GM12878 (cell line): Measurements from ENCODE around the gene ESR1. TPM values are rescaled to one million over a fixed set of nuclear protein-coding genes. Genes with fewer than 3 reads are reported as not detected.

ENCODE experiments used
- ATAC-seq: fragments of 200-7000 bp; cut with Tn5 transposase; 3 replicates; pipeline ENCODE4 v1.9.1; 2020; ENCODE audit warnings: mild to moderate bottlenecking, moderate library complexity
- BruUV-seq: library from RNA; stranded (reverse); fragments of 400-500 nt; replicated peaks from 2 replicates; lab custom pipeline; 2021; lab: Mats Ljungman, UMichigan
- CTCF ChIA-PET: fragments of 300-600 bp; sonication (Branson Sonifier 250); formaldehyde crosslinking; extraction: SDS; loops from one replicate; lab custom pipeline; 2021; ENCODE audit warnings: inconsistent platforms; lab: Yijun Ruan, JAX
- POLR2A ChIA-PET: fragments of 350-600 bp; formaldehyde crosslinking; extraction: SDS; loops from one replicate; lab custom pipeline; 2021; ENCODE audit warnings: inconsistent platforms; lab: Charles Lee
- RAD21 ChIA-PET: fragments of 300-600 bp; sonication (Branson Sonifier 250); formaldehyde crosslinking; loops from one replicate; lab custom pipeline; 2023; ENCODE audit warnings: antibody characterized with exemption; ENCODE audit not compliant: unreplicated experiment; lab: Charles Lee
- SMC1A ChIA-PET: fragments of 300-600 bp; sonication (Branson Sonifier 250); formaldehyde crosslinking; loops from one replicate; lab custom pipeline; 2023; ENCODE audit not compliant: unreplicated experiment, uncharacterized antibody; lab: Charles Lee
- DNase-seq: peaks from one replicate; pipeline ENCODE4 v3.0.0-alpha.2; 2011; ENCODE audit warnings: low read depth, low spot score
- FAIRE-seq: peaks from 3 replicates; lab custom pipeline; 2011; peaks lifted over from hg19 to GRCh38; lab: Jason Lieb, UNC
- H2AFZ ChIP-seq: 2 replicates; pipeline ENCODE4 v1.6.0; 2011; ENCODE audit warnings: low read depth, low read length, control low read depth; ENCODE audit not compliant: control insufficient read depth
- H3K27ac ChIP-seq: 2 replicates; pipeline ENCODE4 v1.5.1; 2011; ENCODE audit warnings: control low read depth; ENCODE audit not compliant: control insufficient read depth, insufficient read depth
- H3K27me3 ChIP-seq, 2 experiments: replicated peaks in 1 of 2; 2 replicates each; pipeline versions ENCODE4 v1.6.0 to v1.6.1; 2011; ENCODE audit warnings: low read length in 1 of 2; ENCODE audit not compliant: control insufficient read depth in 2 of 2, insufficient read depth in 2 of 2
- H3K36me3 ChIP-seq, 2 experiments: 2 replicates each; pipeline ENCODE4 v1.5.1; 2011; ENCODE audit warnings: low read length in 1 of 2; ENCODE audit not compliant: control insufficient read depth in 2 of 2, insufficient read depth in 2 of 2
- H3K4me1 ChIP-seq: 2 replicates; pipeline ENCODE4 v1.6.1; 2011; ENCODE audit warnings: mild to moderate bottlenecking, low read length, moderate library complexity, mixed read lengths; ENCODE audit not compliant: control insufficient read depth, insufficient read depth
- H3K4me2 ChIP-seq: 2 replicates; pipeline ENCODE4 v1.6.0; 2011; ENCODE audit warnings: control low read depth; ENCODE audit not compliant: control insufficient read depth, insufficient read depth
- H3K4me3 ChIP-seq: fragments of 200-600 bp; sonication (generic); 2 replicates; pipeline ENCODE4 v1.5.1; 2016
- H3K79me2 ChIP-seq: 2 replicates; pipeline ENCODE4 v1.6.0; 2011; ENCODE audit warnings: low read length; ENCODE audit not compliant: control insufficient read depth, insufficient read depth
- H3K9ac ChIP-seq: 2 replicates; pipeline ENCODE4 v1.8.0; 2011; ENCODE audit warnings: low read length, control low read depth, mixed read lengths; ENCODE audit not compliant: control insufficient read depth, insufficient read depth
- H3K9me3 ChIP-seq: replicated peaks from 3 replicates; pipeline ENCODE4 v1.5.1; 2011; ENCODE audit warnings: mild to moderate bottlenecking, low read length; ENCODE audit not compliant: control insufficient read depth, insufficient read depth
- H4K20me1 ChIP-seq: 2 replicates; pipeline ENCODE4 v1.6.0; 2011; ENCODE audit not compliant: control insufficient read depth, insufficient read depth
- ATF3 ChIP-seq: IDR thresholded peaks from 2 replicates; pipeline ENCODE4 v1.6.1; 2011; ENCODE audit warnings: low read depth, mild to moderate bottlenecking, low read length, moderate library complexity, borderline replicate concordance; ENCODE audit errors: extremely low read depth
- EZH2 ChIP-seq: IDR thresholded peaks from 2 replicates; pipeline ENCODE4 v1.6.1; 2012; ENCODE audit warnings: low read depth, mild to moderate bottlenecking, control low read depth, inconsistent platforms, low read length, borderline replicate concordance; ENCODE audit not compliant: control insufficient read depth
- HDGF ChIP-seq: fragments of 450-650 bp; IDR thresholded peaks from 2 replicates; pipeline ENCODE4 v1.6.1; 2016; ENCODE audit warnings: antibody characterized with exemption
- NBN ChIP-seq: fragments of 450-650 bp; IDR thresholded peaks from 2 replicates; pipeline ENCODE4 v1.6.1; 2016
- NFXL1 ChIP-seq: fragments of 450-650 bp; IDR thresholded peaks from 2 replicates; pipeline ENCODE4 v1.6.1; 2017; ENCODE audit warnings: antibody characterized with exemption, mild to moderate bottlenecking, borderline replicate concordance
- WGBS: methylation state at CpG from one replicate; pipeline ENCODE4 v1.1.6; 2016; ENCODE audit warnings: low lambda C conversion rate; ENCODE audit not compliant: insufficient replicate concordance, insufficient coverage; ENCODE audit errors: missing lambda C conversion rate; 5-methylcytosine and 5-hydroxymethylcytosine counted together
- in situ Hi-C: fragments of 300-500 bp; cut with MboI; formaldehyde crosslinking; loops from 9 replicates; pipeline ENCODE4 v1.14.3; 2018; ENCODE audit warnings: mixed read lengths
- intact Hi-C: fragments of 100-400 bp; cut with micrococcal nuclease; formaldehyde crosslinking; loops from one replicate; pipeline ENCODE4 v1.14.2; 2022; ENCODE audit not compliant: unreplicated experiment
- polyA plus RNA-seq, 11 experiments: library from polyadenylated mRNA; depleted of rRNA in 4 of 11; unstranded in 6 of 11; stranded (reverse) in 5 of 11; fragments of >200 nt; fragmentation: Nextera tagmentation in 4 of 11; fragmentation: Illumina TruSeq in 1 of 11; extraction: Ambion mirVana in 4 of 11; extraction: Trizol in 1 of 11; gene quantifications; 1 replicate in 1 of 11; 2 replicates in 10 of 11; pipeline versions ENCODE4 v1.2.1 to v1.2.3, GENCODE V29; 2011 to 2016; ENCODE audit warnings: inconsistent platforms in 2 of 11, missing spikeins in 2 of 11, low read depth in 1 of 11
- total RNA-seq, 4 experiments: library from RNA; depleted of rRNA in 3 of 4; stranded (reverse); fragments of >200 nt in 3 of 4; fragmentation: Illumina TruSeq in 1 of 4; extraction: Trizol in 1 of 4; gene quantifications; 2 replicates each; pipeline versions ENCODE4 v1.2.1 to v1.2.3, GENCODE V29; 2013 to 2021
- TF ChIP-seq, protein P1 (sequence below): IDR thresholded peaks from 2 replicates; pipeline ENCODE4 v1.6.1; 2012; ENCODE audit warnings: improper control_type of control experiment, low read depth, low read length; ENCODE audit not compliant: insufficient replicate concordance

Gene ESR1
- total and polyA plus RNA-seq, 10 of the 15 experiments (the other 5 are each of a cell fraction or from before 2014, with no cell fraction given) = 0.03 to 0.51 (median 0.21) TPM; not detected in 4

DNA sequence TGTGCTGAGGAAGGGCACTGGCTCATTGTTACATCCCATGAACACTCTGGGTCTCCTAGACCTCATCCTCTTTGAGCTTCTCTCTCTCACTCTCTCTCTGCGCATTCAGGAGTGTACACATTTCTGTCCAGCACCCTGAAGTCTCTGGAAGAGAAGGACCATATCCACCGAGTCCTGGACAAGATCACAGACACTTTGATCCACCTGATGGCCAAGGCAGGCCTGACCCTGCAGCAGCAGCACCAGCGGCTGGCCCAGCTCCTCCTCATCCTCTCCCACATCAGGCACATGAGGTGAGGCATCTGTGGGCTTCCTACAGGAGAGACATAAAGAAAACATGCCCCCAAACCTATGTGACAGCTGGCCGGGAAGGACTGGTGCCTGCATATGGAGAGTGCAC is 286.8 kb downstream of the ESR1 start:
- RAD21 ChIA-PET = no interaction called here
- WGBS = 21% methylated on average over 4 of the region's 4 CpGs

More for the DNA sequence above, 286.8 kb downstream of the ESR1 start:
- BruUV-seq = no TSS peak
- no peaks in the 10 kb centered on the region; a peak in 2 of 4 replicates for H3K27me3 ChIP-seq
- ChIA-PET POLR2A (no interaction called here), SMC1A (no interaction called here), CTCF (no interaction called here)
- H3K4me1 ChIP-seq = no peaks in the 10 kb centered on the region
- no peaks in the 10 kb centered on the region for H3K79me2 ChIP-seq
- H4K20me1 ChIP-seq = no peaks in the 10 kb centered on the region
- intact Hi-C loops (no loop called here), in situ Hi-C loops (no loop called here)
- FAIRE-seq (no peak), DNase-seq (no peak), ATAC-seq (no peak)
- no peak overlapping the region for H2AFZ ChIP-seq
- no peak overlapping the region for H3K4me3 ChIP-seq
- H3K9me3 ChIP-seq = no peaks in the 10 kb centered on the region
- H3K36me3 ChIP-seq = no peaks in the 10 kb centered on the region
- H3K4me2 ChIP-seq = no peak overlapping the region
- no peak overlapping the region for H3K9ac ChIP-seq
- H3K27ac ChIP-seq = no peak overlapping the region
- no peak for TF ChIP-seq ATF3
- TF ChIP-seq, protein P1, sequence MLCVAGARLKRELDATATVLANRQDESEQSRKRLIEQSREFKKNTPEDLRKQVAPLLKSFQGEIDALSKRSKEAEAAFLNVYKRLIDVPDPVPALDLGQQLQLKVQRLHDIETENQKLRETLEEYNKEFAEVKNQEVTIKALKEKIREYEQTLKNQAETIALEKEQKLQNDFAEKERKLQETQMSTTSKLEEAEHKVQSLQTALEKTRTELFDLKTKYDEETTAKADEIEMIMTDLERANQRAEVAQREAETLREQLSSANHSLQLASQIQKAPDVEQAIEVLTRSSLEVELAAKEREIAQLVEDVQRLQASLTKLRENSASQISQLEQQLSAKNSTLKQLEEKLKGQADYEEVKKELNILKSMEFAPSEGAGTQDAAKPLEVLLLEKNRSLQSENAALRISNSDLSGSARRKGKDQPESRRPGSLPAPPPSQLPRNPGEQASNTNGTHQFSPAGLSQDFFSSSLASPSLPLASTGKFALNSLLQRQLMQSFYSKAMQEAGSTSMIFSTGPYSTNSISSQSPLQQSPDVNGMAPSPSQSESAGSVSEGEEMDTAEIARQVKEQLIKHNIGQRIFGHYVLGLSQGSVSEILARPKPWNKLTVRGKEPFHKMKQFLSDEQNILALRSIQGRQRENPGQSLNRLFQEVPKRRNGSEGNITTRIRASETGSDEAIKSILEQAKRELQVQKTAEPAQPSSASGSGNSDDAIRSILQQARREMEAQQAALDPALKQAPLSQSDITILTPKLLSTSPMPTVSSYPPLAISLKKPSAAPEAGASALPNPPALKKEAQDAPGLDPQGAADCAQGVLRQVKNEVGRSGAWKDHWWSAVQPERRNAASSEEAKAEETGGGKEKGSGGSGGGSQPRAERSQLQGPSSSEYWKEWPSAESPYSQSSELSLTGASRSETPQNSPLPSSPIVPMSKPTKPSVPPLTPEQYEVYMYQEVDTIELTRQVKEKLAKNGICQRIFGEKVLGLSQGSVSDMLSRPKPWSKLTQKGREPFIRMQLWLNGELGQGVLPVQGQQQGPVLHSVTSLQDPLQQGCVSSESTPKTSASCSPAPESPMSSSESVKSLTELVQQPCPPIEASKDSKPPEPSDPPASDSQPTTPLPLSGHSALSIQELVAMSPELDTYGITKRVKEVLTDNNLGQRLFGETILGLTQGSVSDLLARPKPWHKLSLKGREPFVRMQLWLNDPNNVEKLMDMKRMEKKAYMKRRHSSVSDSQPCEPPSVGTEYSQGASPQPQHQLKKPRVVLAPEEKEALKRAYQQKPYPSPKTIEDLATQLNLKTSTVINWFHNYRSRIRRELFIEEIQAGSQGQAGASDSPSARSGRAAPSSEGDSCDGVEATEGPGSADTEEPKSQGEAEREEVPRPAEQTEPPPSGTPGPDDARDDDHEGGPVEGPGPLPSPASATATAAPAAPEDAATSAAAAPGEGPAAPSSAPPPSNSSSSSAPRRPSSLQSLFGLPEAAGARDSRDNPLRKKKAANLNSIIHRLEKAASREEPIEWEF = no peak
- no peak for TF ChIP-seq HDGF
- no peak for TF ChIP-seq NFXL1
- no peak for TF ChIP-seq EZH2
- no peak for TF ChIP-seq NBN
